T1000 (cell line): ENCODE measurements around the gene NDEL1.

Experiments
- DNase-seq: peaks from one replicate; lab custom pipeline; 2025; ENCODE audit warnings: mixed read lengths; lab: John Stamatoyannopoulos, UW

The NDEL1 gene

GRCh38 chr17:8459107-8459506 is 23.4 kb downstream of the NDEL1 start:
- no peak for DNase-seq

- DNase-seq = no peak
These were observed 24.1 kb downstream of the NDEL1 start for GRCh38 chr17:8459831-8460230.

GRCh38 chr17:8462564-8462963 is 26.9 kb downstream of the NDEL1 start:
- no peak for DNase-seq

GRCh38 chr17:8463099-8463498 is 27.4 kb downstream of the NDEL1 start:
- no peak for DNase-seq

GRCh38 chr17:8464941-8465340 is 29.3 kb downstream of the NDEL1 start:
- DNase-seq = no peak

GRCh38 chr17:8465356-8465755 is 29.7 kb downstream of the NDEL1 start:
- no peak for DNase-seq

- no peak for DNase-seq
These were observed 30.1 kb downstream of the NDEL1 start for GRCh38 chr17:8465759-8466158.

- DNase-seq = no peak
These were observed 30.8 kb downstream of the NDEL1 start for GRCh38 chr17:8466456-8466855.

GRCh38 chr17:8466873-8467272 is 31.2 kb downstream of the NDEL1 start:
- DNase-seq = no peak

- DNase-seq = no peak
These were observed 31.8 kb downstream of the NDEL1 start for GRCh38 chr17:8467527-8467926.

- no peak for DNase-seq
These were observed 32.4 kb downstream of the NDEL1 start for GRCh38 chr17:8468127-8468526.

GRCh38 chr17:8468980-8469379 is 33.3 kb downstream of the NDEL1 start:
- DNase-seq = no peak

- DNase-seq = no peak
These were observed 34.3 kb downstream of the NDEL1 start for GRCh38 chr17:8469964-8470363.

GRCh38 chr17:8470447-8471047 is 34.9 kb downstream of the NDEL1 start:
- DNase-seq = no peak

- no peak for DNase-seq
These were observed 37.0 kb downstream of the NDEL1 start for GRCh38 chr17:8472663-8473062.

GRCh38 chr17:8473451-8474192 is 37.9 kb downstream of the NDEL1 start:
- no peak for DNase-seq

GRCh38 chr17:8474826-8475225 is 39.1 kb downstream of the NDEL1 start:
- DNase-seq = no peak

- no peak for DNase-seq
These were observed 39.5 kb downstream of the NDEL1 start for GRCh38 chr17:8475227-8475626.

- DNase-seq = no peak
These were observed 40.1 kb downstream of the NDEL1 start for GRCh38 chr17:8475781-8476180.

- no peak for DNase-seq
These were observed 41.1 kb downstream of the NDEL1 start for GRCh38 chr17:8476741-8477140.

GRCh38 chr17:8477171-8477570 is 41.5 kb downstream of the NDEL1 start:
- DNase-seq = no peak

- no peak for DNase-seq
These were observed 42.2 kb downstream of the NDEL1 start for GRCh38 chr17:8477715-8478441.

GRCh38 chr17:8479431-8479947 is 43.8 kb downstream of the NDEL1 start:
- no peak for DNase-seq
